8988T (cell line): ENCODE data around the gene SMARCA2.
A peak's percentile ranks its signal among the peaks of the same experiment; 100 is the strongest.

Experiments
- DNase-seq: peaks from one replicate; pipeline ENCODE4 v3.0.0; 2011

Gene SMARCA2

GRCh38 chr9:2151171-2151570 lies 136.0 kb downstream of the SMARCA2 start:
- no peak for DNase-seq

GRCh38 chr9:2152966-2153629 lies 138.0 kb downstream of the SMARCA2 start:
- no peak for DNase-seq

- no peak for DNase-seq
Observed at GRCh38 chr9:2153630-2154217, 138.6 kb downstream of the SMARCA2 start.

- DNase-seq = no peak
Observed at GRCh38 chr9:2154731-2155130, 139.6 kb downstream of the SMARCA2 start.

- no peak for DNase-seq
Observed at GRCh38 chr9:2155966-2156365, 140.8 kb downstream of the SMARCA2 start.

- DNase-seq = peak; percentile 11
Observed at GRCh38 chr9:2157277-2158110, 142.3 kb downstream of the SMARCA2 start.

GRCh38 chr9:2158111-2158610 lies 143.0 kb downstream of the SMARCA2 start:
- no peak for DNase-seq

- DNase-seq = no peak
Observed at GRCh38 chr9:2158766-2159430, 143.8 kb downstream of the SMARCA2 start.

GRCh38 chr9:2159521-2160454 lies 144.6 kb downstream of the SMARCA2 start:
- DNase-seq = no peak

- no peak for DNase-seq
Observed at GRCh38 chr9:2161661-2162060, 146.5 kb downstream of the SMARCA2 start.

- DNase-seq = no peak
Observed at GRCh38 chr9:2163231-2163885, 148.2 kb downstream of the SMARCA2 start.

GRCh38 chr9:2164268-2164667 lies 149.1 kb downstream of the SMARCA2 start:
- DNase-seq = no peak

- no peak for DNase-seq
Observed at GRCh38 chr9:2166203-2166602, 151.1 kb downstream of the SMARCA2 start.

- DNase-seq = no peak
Observed at GRCh38 chr9:2169035-2169434, 153.9 kb downstream of the SMARCA2 start.

- no peak for DNase-seq
Observed at GRCh38 chr9:2170722-2171121, 155.6 kb downstream of the SMARCA2 start.

GRCh38 chr9:2173170-2173569 lies 158.0 kb downstream of the SMARCA2 start:
- no peak for DNase-seq

GRCh38 chr9:2173861-2174260 lies 158.7 kb downstream of the SMARCA2 start:
- no peak for DNase-seq

GRCh38 chr9:2174306-2174705 lies 159.2 kb downstream of the SMARCA2 start:
- no peak for DNase-seq

GRCh38 chr9:2174911-2175310 lies 159.8 kb downstream of the SMARCA2 start:
- DNase-seq = no peak

- no peak for DNase-seq
Observed at GRCh38 chr9:2177121-2177520, 162.0 kb downstream of the SMARCA2 start.

GRCh38 chr9:2178034-2178734 lies 163.0 kb downstream of the SMARCA2 start:
- no peak for DNase-seq
